Kidney epithelial cell (primary cell): ENCODE results near the gene MYO3B. TPM values are rescaled to one million over a fixed set of nuclear protein-coding genes. Genes with fewer than 3 reads are reported as not detected.

Experiments used
- DNase-seq: peaks from one replicate; pipeline ENCODE4 v3.0.0-alpha.2; 2010; ENCODE audit warnings: low read depth
- H3K27me3 ChIP-seq: 2 replicates; pipeline ENCODE4 v1.6.0; 2011; ENCODE audit warnings: low read length; ENCODE audit not compliant: control insufficient read depth, insufficient read depth
- H3K36me3 ChIP-seq: 2 replicates; pipeline ENCODE4 v1.5.1; 2011; ENCODE audit warnings: low read length; ENCODE audit not compliant: control insufficient read depth, insufficient read depth
- H3K4me3 ChIP-seq: 2 replicates; pipeline ENCODE4 v1.5.1; 2011; ENCODE audit warnings: low read depth, mild to moderate bottlenecking, control low read depth, low read length
- total RNA-seq: library from RNA; depleted of rRNA; stranded (reverse); fragments of >200 nt; gene quantifications from 2 replicates; pipeline ENCODE4 v1.2.3, GENCODE V29; 2015
- TF ChIP-seq, protein P1 (sequence below): IDR thresholded peaks from 2 replicates; pipeline ENCODE4 v1.5.1; 2011; ENCODE audit warnings: mild to moderate bottlenecking, moderate library complexity, low read length, control low read depth, inconsistent platforms; ENCODE audit not compliant: insufficient read depth, poor library complexity, severe bottlenecking

MYO3B gene
- total RNA-seq, 1 donor from 2014 or later: 1.1 TPM

GRCh38 chr2:170157025-170157684, 20.8 kb upstream of the MYO3B start:
- TF ChIP-seq, protein P1, sequence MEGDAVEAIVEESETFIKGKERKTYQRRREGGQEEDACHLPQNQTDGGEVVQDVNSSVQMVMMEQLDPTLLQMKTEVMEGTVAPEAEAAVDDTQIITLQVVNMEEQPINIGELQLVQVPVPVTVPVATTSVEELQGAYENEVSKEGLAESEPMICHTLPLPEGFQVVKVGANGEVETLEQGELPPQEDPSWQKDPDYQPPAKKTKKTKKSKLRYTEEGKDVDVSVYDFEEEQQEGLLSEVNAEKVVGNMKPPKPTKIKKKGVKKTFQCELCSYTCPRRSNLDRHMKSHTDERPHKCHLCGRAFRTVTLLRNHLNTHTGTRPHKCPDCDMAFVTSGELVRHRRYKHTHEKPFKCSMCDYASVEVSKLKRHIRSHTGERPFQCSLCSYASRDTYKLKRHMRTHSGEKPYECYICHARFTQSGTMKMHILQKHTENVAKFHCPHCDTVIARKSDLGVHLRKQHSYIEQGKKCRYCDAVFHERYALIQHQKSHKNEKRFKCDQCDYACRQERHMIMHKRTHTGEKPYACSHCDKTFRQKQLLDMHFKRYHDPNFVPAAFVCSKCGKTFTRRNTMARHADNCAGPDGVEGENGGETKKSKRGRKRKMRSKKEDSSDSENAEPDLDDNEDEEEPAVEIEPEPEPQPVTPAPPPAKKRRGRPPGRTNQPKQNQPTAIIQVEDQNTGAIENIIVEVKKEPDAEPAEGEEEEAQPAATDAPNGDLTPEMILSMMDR: no peak
- DNase-seq: peak; percentile 61
- no peak overlapping the region for H3K4me3 ChIP-seq
- H3K27me3 ChIP-seq: no peaks in the 10 kb centered on the region
- H3K36me3 ChIP-seq: no peaks in the 10 kb centered on the region

- no peak overlapping the region for H3K4me3 ChIP-seq
- DNase-seq: no peak
- TF ChIP-seq, protein P1: no peak
- H3K27me3 ChIP-seq: no peaks in the 10 kb centered on the region
- H3K36me3 ChIP-seq: no peaks in the 10 kb centered on the region
Observed at GRCh38 chr2:170159060-170159459, 18.9 kb upstream of the MYO3B start.

GRCh38 chr2:170161516-170162270, 16.3 kb upstream of the MYO3B start:
- TF ChIP-seq, protein P1: no peak
- Histone ChIP-seq H3K4me3 (no peak overlapping the region), H3K36me3 (no peaks in the 10 kb centered on the region), H3K27me3 (no peaks in the 10 kb centered on the region)
- DNase-seq: no peak

DNA sequence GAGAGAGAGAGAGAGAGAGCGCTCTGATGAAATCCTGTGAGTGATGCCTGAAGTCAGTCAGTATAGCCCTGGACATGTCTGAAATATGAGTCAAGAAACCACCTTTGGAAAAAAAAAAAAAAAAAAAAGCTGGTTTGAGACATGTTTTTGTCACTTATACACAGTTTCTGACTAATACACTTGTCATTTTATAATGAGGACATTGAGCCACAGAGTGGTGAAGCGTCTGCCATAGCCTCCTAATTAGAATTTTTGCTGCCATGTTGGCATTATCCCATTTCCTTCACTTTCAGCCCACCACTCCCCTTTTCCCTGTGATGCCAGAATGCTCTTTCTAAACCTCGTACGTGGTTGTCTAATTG, 15.7 kb upstream of the MYO3B start:
- Histone ChIP-seq H3K27me3 (no peaks in the 10 kb centered on the region), H3K36me3 (no peaks in the 10 kb centered on the region), H3K4me3 (no peak overlapping the region)
- peak; percentile 48 for DNase-seq
- TF ChIP-seq, protein P1: no peak

DNA sequence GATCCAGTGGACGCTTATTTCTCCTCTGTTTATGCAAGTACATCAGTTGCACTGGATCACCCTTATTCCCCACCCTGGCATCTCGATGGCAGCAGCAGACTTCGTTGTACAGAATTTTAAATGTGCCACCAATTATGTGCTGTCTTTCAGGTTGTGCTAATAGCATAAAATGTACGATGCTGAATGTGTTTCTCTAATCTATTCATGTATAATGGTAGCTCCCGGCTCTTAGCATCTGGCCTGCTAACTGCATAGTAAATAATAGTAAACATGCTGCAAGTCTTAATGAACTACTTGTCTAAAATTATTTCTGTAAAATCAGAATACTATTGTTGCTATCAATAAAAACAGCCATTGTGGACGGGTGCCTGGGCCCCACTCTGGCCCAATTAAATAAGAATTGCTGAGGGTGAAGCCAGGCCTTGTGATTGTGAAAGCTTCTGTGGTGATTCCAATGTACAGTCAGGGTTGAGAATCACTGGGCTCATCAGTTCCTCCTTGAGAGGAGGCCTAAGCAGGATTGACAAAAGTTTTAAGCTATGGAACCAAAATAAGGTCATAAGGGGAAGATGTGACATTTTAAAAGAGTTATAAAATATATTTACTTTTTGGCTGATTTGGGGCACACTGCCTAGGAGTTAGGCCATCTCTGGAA, 14.4 kb upstream of the MYO3B start:
- DNase-seq: no peak
- Histone ChIP-seq H3K36me3 (no peaks in the 10 kb centered on the region), H3K27me3 (no peaks in the 10 kb centered on the region), H3K4me3 (no peak overlapping the region)
- TF ChIP-seq, protein P1: no peak
